Effector memory CD8-positive, alpha-beta T cell (primary cell): Measurements from ENCODE around the gene KCTD17.
A peak's percentile ranks its signal among the peaks of the same experiment; 100 is the strongest.

ENCODE experiments used
- ATAC-seq: fragments of 150-1000 bp; cut with Tn5 transposase; replicated peaks from 2 replicates; pipeline ENCODE4 v1.10.0; 2021; ENCODE audit warnings: mild to moderate bottlenecking, moderate library complexity
- DNase-seq, 3 experiments: peaks; one replicate each; pipeline ENCODE4 v3.0.0; 2021
- H3K27ac Mint-ChIP-seq, 2 donors: one replicate each; pipeline ENCODE4 v1.8.0; 2022; ENCODE audit warnings: mild to moderate bottlenecking in 2 of 2, mixed read lengths in 2 of 2, moderate library complexity in 2 of 2
- H3K27me3 Mint-ChIP-seq, 2 donors: one replicate each; pipeline ENCODE4 v1.8.0; 2022; ENCODE audit warnings: mixed read lengths in 2 of 2
- H3K36me3 Mint-ChIP-seq: one replicate; pipeline ENCODE4 v1.8.0; 2022; ENCODE audit warnings: mild to moderate bottlenecking, moderate library complexity, mixed read lengths; ENCODE audit not compliant: insufficient read depth
- H3K4me1 Mint-ChIP-seq, 2 donors: one replicate each; pipeline ENCODE4 v1.8.0; 2022; ENCODE audit warnings: low read depth in 2 of 2, mixed read lengths in 2 of 2
- H3K4me3 Mint-ChIP-seq, 2 donors: one replicate each; pipeline ENCODE4 v1.8.0; 2022; ENCODE audit warnings: mild to moderate bottlenecking in 2 of 2, mixed read lengths in 2 of 2, moderate library complexity in 2 of 2
- H3K9me3 Mint-ChIP-seq, 2 donors: one replicate each; pipeline ENCODE4 v1.8.0; 2022; ENCODE audit warnings: mixed read lengths in 2 of 2

The KCTD17 gene

GRCh38 chr22:37088750-37089408 is 37.3 kb downstream of the KCTD17 start:
- Mint-ChIP-seq H3K4me3 (no peak overlapping the region), H3K27ac (peak overlapping the region in 1 of 2 donors; percentile 41), H3K4me1 (no peaks in the 10 kb centered on the region), H3K9me3 (no peaks in the 10 kb centered on the region), H3K27me3 (peaks cover 0 to 9% of the 10 kb centered on the region in 2 donors), H3K36me3 (no peaks in the 10 kb centered on the region)
- DNase-seq (no peak), ATAC-seq (no peak)

- Mint-ChIP-seq H3K9me3 (no peaks in the 10 kb centered on the region), H3K27me3 (peaks cover 2 to 11% of the 10 kb centered on the region in 2 donors), H3K4me3 (no peak overlapping the region), H3K4me1 (peaks cover 0 to 3% of the 10 kb centered on the region in 2 donors), H3K27ac (peak overlapping the region in 1 of 2 donors; percentile 41), H3K36me3 (no peaks in the 10 kb centered on the region)
- ATAC-seq (no peak), DNase-seq (no peak)
These were observed 37.9 kb downstream of the KCTD17 start for GRCh38 chr22:37089434-37089833.

GRCh38 chr22:37090920-37091695 is 39.6 kb downstream of the KCTD17 start:
- H3K9me3 Mint-ChIP-seq, result no peaks in the 10 kb centered on the region
- no peak for DNase-seq
- H3K27ac Mint-ChIP-seq, result no peak overlapping the region
- no peak overlapping the region for H3K4me3 Mint-ChIP-seq
- peaks cover 0 to 14% of the 10 kb centered on the region in 2 donors for H3K4me1 Mint-ChIP-seq
- ATAC-seq, result no peak
- no peaks in the 10 kb centered on the region for H3K36me3 Mint-ChIP-seq
- H3K27me3 Mint-ChIP-seq, result peaks cover 13 to 27% of the 10 kb centered on the region in 2 donors

- Mint-ChIP-seq H3K9me3 (no peaks in the 10 kb centered on the region), H3K27me3 (peaks cover 22 to 36% of the 10 kb centered on the region in 2 donors), H3K4me1 (peaks cover 0 to 14% of the 10 kb centered on the region in 2 donors), H3K27ac (peak overlapping the region in 1 of 2 donors; percentile 62), H3K36me3 (no peaks in the 10 kb centered on the region), H3K4me3 (no peak overlapping the region)
- DNase-seq (no peak), ATAC-seq (no peak)
These were observed 40.5 kb downstream of the KCTD17 start for GRCh38 chr22:37091994-37092393.

DNA sequence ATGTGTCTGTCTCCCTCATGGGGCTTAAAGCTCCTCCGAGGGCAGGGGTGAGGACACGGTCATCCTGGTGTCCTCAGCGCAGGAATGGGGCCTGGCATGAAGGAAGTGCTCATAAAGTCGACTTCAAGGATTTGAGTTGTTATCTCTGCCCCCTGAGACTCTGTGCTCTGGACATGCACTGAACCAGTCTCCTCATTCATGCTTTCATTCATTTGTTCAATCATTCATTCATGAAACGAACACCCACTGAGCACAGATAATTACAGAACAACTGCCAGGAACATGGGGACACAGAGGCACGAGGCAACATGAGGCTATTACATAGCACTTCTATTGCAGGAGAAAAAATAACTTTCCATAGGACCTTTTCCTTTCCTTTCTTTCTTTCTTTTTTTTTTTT is 41.5 kb downstream of the KCTD17 start:
- Mint-ChIP-seq H3K4me3 (no peak overlapping the region), H3K27me3 (peaks cover 23 to 39% of the 10 kb centered on the region in 2 donors), H3K4me1 (peaks cover 0 to 14% of the 10 kb centered on the region in 2 donors), H3K27ac (no peak overlapping the region), H3K36me3 (no peaks in the 10 kb centered on the region), H3K9me3 (no peaks in the 10 kb centered on the region)
- DNase-seq (no peak), ATAC-seq (no peak)

DNA sequence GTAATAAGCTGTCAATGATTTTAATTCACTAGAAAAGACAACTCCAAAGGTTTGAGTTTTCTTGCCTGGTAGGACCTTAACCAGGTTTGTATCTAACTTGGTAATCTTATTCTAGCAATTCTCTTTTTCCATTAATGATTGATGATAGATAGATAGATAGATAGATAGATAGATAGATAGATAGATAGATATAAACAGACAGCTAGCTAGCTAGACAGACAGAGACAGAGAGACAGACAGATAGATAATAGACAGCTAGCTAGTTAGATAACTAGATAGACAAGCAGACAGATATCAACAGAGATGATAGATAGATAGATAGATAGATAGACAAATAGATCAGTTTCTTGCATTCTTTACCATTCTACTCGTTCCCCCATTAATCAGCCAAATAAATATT is 42.7 kb downstream of the KCTD17 start:
- H3K9me3 Mint-ChIP-seq, result no peaks in the 10 kb centered on the region
- H3K36me3 Mint-ChIP-seq, result no peaks in the 10 kb centered on the region
- peaks cover 23 to 30% of the 10 kb centered on the region in 2 donors for H3K27me3 Mint-ChIP-seq
- no peak for ATAC-seq
- H3K4me3 Mint-ChIP-seq, result no peak overlapping the region
- H3K4me1 Mint-ChIP-seq, result peaks cover 6 to 21% of the 10 kb centered on the region in 2 donors
- H3K27ac Mint-ChIP-seq, result peak overlapping the region in 1 of 2 donors; percentile 41
- no peak for DNase-seq

- ATAC-seq, result peak; percentile 32
- no peak overlapping the region for H3K27ac Mint-ChIP-seq
- H3K9me3 Mint-ChIP-seq, result no peaks in the 10 kb centered on the region
- no peaks in the 10 kb centered on the region for H3K36me3 Mint-ChIP-seq
- H3K27me3 Mint-ChIP-seq, result peaks cover 23 to 30% of the 10 kb centered on the region in 2 donors
- peaks cover 6 to 21% of the 10 kb centered on the region in 2 donors for H3K4me1 Mint-ChIP-seq
- DNase-seq, result no peak
- no peak overlapping the region for H3K4me3 Mint-ChIP-seq
These were observed 43.6 kb downstream of the KCTD17 start for GRCh38 chr22:37095113-37095512.

DNA sequence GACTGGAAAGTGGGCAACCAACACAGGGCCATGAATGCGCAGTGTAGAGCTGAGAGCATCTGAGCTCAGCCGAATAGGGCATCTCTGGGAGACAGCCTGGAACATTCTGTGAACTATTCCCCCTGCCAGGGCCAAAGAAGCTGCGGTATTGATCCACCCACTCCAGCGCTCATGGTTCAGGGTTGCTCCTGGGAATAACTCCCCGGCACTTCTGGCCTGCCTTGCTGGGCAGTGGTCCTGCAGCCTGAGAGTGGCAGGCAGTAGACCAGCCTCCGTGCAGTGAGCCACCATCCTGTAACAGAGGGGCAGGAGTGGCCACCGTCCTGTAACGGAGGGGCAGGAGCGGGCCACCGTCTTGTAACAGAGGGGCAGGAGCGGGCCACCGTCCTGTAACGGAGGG is 45.8 kb downstream of the KCTD17 start:
- H3K36me3 Mint-ChIP-seq, result no peaks in the 10 kb centered on the region
- H3K4me1 Mint-ChIP-seq, result peaks cover 13 to 21% of the 10 kb centered on the region in 2 donors
- no peak overlapping the region for H3K27ac Mint-ChIP-seq
- DNase-seq (no peak), ATAC-seq (no peak)
- peaks cover 23 to 30% of the 10 kb centered on the region in 2 donors for H3K27me3 Mint-ChIP-seq
- H3K9me3 Mint-ChIP-seq, result no peaks in the 10 kb centered on the region
- no peak overlapping the region for H3K4me3 Mint-ChIP-seq

DNA sequence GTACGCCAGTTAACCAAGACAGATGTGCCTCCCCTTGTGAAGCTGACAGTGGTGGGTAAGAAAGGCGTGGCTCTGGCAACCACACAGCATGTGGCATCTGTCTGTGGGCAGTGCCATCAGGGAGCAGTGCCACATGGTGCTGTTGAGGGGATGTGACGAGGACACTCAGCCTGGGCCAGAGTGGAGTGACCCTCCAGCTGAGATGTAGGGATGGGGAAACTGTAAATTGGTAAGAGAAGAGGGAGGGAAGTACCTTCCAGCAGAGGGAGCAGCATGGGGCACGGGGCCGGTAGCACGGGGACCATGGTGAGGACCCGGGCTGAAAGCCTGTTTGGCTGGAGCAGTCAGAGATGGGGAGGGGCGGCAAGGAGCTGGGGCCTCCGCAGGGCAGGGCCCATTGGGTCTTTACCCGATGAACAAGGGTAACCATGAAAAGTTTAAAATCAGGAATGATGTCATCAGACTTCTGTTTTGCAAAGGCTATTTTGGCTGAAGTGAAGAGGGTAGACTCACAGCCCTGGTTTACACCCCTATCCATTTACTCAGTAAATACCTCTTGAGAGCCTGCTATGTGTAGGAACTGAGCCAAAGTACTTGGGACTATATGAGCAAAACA is 47.5 kb downstream of the KCTD17 start:
- H3K4me1 Mint-ChIP-seq, result peaks cover 17 to 21% of the 10 kb centered on the region in 2 donors
- DNase-seq (no peak), ATAC-seq (peak; percentile 50)
- peaks cover 23 to 30% of the 10 kb centered on the region in 2 donors for H3K27me3 Mint-ChIP-seq
- H3K4me3 Mint-ChIP-seq, result no peak overlapping the region
- H3K27ac Mint-ChIP-seq, result peak overlapping the region in 1 of 2 donors; percentile 67
- no peaks in the 10 kb centered on the region for H3K9me3 Mint-ChIP-seq
- no peaks in the 10 kb centered on the region for H3K36me3 Mint-ChIP-seq

DNA sequence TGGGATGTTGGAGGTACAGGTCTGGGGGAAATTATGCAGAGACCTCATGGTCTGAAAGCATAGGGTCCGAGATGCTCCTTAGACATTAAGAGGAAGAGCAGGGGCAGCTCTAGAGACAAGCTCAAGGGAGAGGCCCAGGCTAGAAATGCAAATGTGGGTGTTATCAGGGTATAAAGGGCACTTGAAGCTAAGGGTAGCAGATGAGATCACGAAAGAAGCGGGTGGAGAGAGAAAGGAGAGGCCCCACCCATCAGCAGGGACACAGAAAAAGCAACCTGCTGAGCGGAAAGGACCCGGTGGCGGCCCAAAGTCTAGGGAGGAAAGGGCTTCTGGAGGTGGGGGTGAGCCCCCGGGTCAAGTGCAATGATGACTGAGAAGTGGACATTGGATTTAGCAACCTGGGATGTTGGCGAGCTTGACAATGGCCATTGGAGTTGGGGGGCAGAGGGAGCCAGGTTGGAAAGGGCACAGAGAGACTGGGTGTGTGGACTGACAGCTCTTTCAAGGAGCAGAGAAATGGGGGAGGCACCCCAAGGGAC is 49.1 kb downstream of the KCTD17 start:
- Mint-ChIP-seq H3K27me3 (peaks cover 11 to 16% of the 10 kb centered on the region in 2 donors), H3K4me1 (peaks cover 7 to 17% of the 10 kb centered on the region in 2 donors), H3K36me3 (no peaks in the 10 kb centered on the region), H3K9me3 (no peaks in the 10 kb centered on the region), H3K27ac (peak overlapping the region in 1 of 2 donors; percentile 33), H3K4me3 (no peak overlapping the region)
- DNase-seq, result no peak
- ATAC-seq, result no peak

GRCh38 chr22:37101311-37102066 is 49.9 kb downstream of the KCTD17 start:
- ATAC-seq, result peak; percentile 92
- Mint-ChIP-seq H3K27me3 (peaks cover 6 to 8% of the 10 kb centered on the region in 2 donors), H3K4me1 (peaks cover 7 to 17% of the 10 kb centered on the region in 2 donors), H3K36me3 (no peaks in the 10 kb centered on the region), H3K27ac (peak overlapping the region in 1 of 2 donors; percentile 62), H3K9me3 (no peaks in the 10 kb centered on the region), H3K4me3 (no peak overlapping the region)
- DNase-seq, result peak in 2 of 3 experiments; percentile 23 to 36

GRCh38 chr22:37103151-37103550 is 51.6 kb downstream of the KCTD17 start:
- Mint-ChIP-seq H3K27me3 (no peaks in the 10 kb centered on the region), H3K9me3 (no peaks in the 10 kb centered on the region), H3K27ac (no peak overlapping the region), H3K36me3 (peaks cover 1% of the 10 kb centered on the region), H3K4me1 (peaks cover 7 to 17% of the 10 kb centered on the region in 2 donors), H3K4me3 (no peak overlapping the region)
- DNase-seq (no peak), ATAC-seq (no peak)
